Prostate gland (tissue), 2 donors: ENCODE measurements around the gene MAP1LC3B2. TPM values are rescaled to one million over a fixed set of nuclear protein-coding genes. Genes with fewer than 3 reads are reported as not detected.

Experiments
- DNase-seq: peaks from one replicate; pipeline ENCODE4 v3.0.0-alpha.2; 2019; ENCODE audit warnings: low spot score
- H3K27ac ChIP-seq, 2 donors: fragments of 200-600 bp; sonication (generic); 2 replicates each; pipeline ENCODE4 v1.5.1; 2017 to 2019
- H3K27me3 ChIP-seq: fragments of 200-600 bp; sonication (generic); replicated peaks from 2 replicates; pipeline ENCODE4 v1.5.1; 2019; ENCODE audit not compliant: insufficient read depth
- H3K36me3 ChIP-seq, 2 donors: fragments of 200-600 bp; sonication (generic); 1 replicate in 1 of 2; 2 replicates in 1 of 2; pipeline versions ENCODE4 v1.5.1 to v1.8.1; 2017 to 2019
- H3K4me1 ChIP-seq: fragments of 200-600 bp; sonication (generic); replicated peaks from 2 replicates; pipeline ENCODE4 v1.5.1; 2019
- H3K4me3 ChIP-seq, 2 donors: fragments of 200-600 bp; sonication (generic); 2 replicates each; pipeline ENCODE4 v1.5.1; 2017 to 2019
- H3K9me3 ChIP-seq: fragments of 200-600 bp; sonication (generic); 2 replicates; pipeline ENCODE4 v1.5.1; 2017
- POLR2A ChIP-seq: fragments of 450-650 bp; IDR thresholded peaks from one replicate; pipeline ENCODE4 v1.6.1; 2016; ENCODE audit warnings: antibody characterized with exemption, mild to moderate bottlenecking
- POLR2AphosphoS5 ChIP-seq: sonication (generic); formaldehyde crosslinking; IDR thresholded peaks from one replicate; pipeline ENCODE4 v1.6.1; 2017; ENCODE audit warnings: antibody characterized with exemption
- WGBS: methylation state at CpG from one replicate; pipeline ENCODE4 v1.1.5; 2018; 5-methylcytosine and 5-hydroxymethylcytosine counted together
- intact Hi-C: fragments of 100-400 bp; cut with DNase I; formaldehyde crosslinking; loops from one replicate; pipeline ENCODE4 v1.14.2; 2022
- total RNA-seq, 2 donors: library from RNA; depleted of rRNA; stranded (reverse); fragments of >200 nt; gene quantifications; one replicate each; pipeline ENCODE4 v1.1.0, GENCODE V29; 2016
- TF ChIP-seq, protein P1 (sequence below), 4 experiments: fragments of 200-600 bp in 2 of 4; fragments of 450-650 bp in 2 of 4; sonication (generic) in 2 of 4; IDR thresholded peaks; 1 replicate in 3 of 4; 2 replicates in 1 of 4; pipeline ENCODE4 v1.5.1; 2016 to 2019; ENCODE audit warnings: antibody characterized with exemption in 4 of 4, mild to moderate bottlenecking in 2 of 4, moderate library complexity in 2 of 4

The MAP1LC3B2 gene
- total RNA-seq, 2 donors from 2014 or later, result 1.6 TPM; not detected in 1

DNA sequence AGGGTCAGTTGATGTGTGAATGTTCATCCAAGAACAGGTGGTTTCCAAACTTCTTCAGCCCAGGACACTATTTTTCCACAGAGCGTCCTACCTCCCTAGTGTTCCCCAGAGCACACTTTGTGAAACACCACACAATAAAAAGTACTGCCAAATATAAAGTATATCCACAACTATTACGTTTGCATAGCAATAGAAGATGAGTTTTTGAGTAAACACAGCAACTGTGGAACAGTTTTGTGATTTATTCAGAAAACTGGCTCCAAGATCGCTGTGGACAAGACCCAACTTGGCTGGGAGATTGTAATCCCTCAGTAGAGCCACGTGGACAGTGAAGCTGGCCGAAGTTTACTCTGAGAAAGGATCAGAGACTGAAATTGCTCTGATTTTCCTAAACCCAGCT lies 14.5 kb upstream of the MAP1LC3B2 start:
- H3K27me3 ChIP-seq, result no peaks in the 10 kb centered on the region
- no peak overlapping the region for H3K4me3 ChIP-seq
- no peak for TF ChIP-seq POLR2A
- TF ChIP-seq POLR2AphosphoS5, result peak; percentile 76
- TF ChIP-seq, protein P1, sequence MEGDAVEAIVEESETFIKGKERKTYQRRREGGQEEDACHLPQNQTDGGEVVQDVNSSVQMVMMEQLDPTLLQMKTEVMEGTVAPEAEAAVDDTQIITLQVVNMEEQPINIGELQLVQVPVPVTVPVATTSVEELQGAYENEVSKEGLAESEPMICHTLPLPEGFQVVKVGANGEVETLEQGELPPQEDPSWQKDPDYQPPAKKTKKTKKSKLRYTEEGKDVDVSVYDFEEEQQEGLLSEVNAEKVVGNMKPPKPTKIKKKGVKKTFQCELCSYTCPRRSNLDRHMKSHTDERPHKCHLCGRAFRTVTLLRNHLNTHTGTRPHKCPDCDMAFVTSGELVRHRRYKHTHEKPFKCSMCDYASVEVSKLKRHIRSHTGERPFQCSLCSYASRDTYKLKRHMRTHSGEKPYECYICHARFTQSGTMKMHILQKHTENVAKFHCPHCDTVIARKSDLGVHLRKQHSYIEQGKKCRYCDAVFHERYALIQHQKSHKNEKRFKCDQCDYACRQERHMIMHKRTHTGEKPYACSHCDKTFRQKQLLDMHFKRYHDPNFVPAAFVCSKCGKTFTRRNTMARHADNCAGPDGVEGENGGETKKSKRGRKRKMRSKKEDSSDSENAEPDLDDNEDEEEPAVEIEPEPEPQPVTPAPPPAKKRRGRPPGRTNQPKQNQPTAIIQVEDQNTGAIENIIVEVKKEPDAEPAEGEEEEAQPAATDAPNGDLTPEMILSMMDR (IDR thresholded peaks at IDR 0.05), result no peak
- peak; percentile 31 for DNase-seq
- no peaks in the 10 kb centered on the region for H3K9me3 ChIP-seq
- H3K27ac ChIP-seq, result no peak overlapping the region
- H3K4me1 ChIP-seq, result no peaks in the 10 kb centered on the region
- intact Hi-C loops, result no loop called here
- no peaks in the 10 kb centered on the region for H3K36me3 ChIP-seq
- 21% methylated on average over 5 of the region's 5 CpGs for WGBS

DNA sequence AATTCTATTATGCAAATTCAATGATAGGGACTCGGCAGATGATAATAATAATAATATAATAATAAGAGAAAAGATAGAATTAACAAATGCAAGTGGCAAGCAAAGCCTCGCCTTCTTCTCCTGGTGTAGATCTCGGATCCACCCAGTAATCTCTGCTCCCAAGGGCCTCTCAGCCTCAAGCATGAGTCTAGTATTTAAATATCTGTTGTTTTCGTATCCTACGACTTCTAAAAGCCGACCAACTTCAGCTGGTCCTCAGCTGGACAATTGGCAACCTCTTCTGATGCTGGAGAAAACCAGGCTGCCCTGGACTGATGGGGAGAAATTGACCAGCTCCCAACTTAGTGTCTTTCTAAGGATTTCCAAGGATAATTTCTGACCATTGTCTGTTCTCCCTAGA lies 14.0 kb upstream of the MAP1LC3B2 start:
- no peak for TF ChIP-seq POLR2A
- no peak for TF ChIP-seq POLR2AphosphoS5
- TF ChIP-seq, protein P1 (IDR thresholded peaks at IDR 0.05), result no peak
- intact Hi-C loops, result no loop called here
- H3K27me3 ChIP-seq, result no peaks in the 10 kb centered on the region
- H3K36me3 ChIP-seq, result no peaks in the 10 kb centered on the region
- H3K27ac ChIP-seq, result no peak overlapping the region
- H3K4me3 ChIP-seq, result no peak overlapping the region
- no peaks in the 10 kb centered on the region for H3K9me3 ChIP-seq
- DNase-seq, result no peak
- no peaks in the 10 kb centered on the region for H3K4me1 ChIP-seq
- WGBS, result 65% methylated on average over 6 of the region's 6 CpGs

DNA sequence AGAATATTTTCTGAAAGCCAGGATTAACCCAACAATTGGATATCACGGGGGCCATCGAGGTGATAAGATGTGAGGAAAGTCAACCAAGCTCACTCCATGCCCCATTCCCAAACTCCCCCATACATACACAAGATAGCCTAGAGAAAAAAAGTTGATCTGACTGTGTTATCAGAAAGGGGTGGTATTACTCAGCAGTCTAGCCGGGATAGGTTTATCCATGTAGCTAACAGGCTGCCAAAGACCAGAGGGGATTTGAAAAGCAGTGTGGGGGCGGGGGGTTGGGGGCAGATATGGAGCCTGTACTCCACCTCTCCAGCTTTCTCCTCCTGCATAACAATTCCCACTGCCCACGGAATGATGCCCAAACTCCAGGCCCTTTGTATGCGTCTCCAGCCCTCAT lies 13.2 kb upstream of the MAP1LC3B2 start:
- DNase-seq, result no peak
- H3K4me1 ChIP-seq, result no peaks in the 10 kb centered on the region
- intact Hi-C loops, result no loop called here
- WGBS, result 93% methylated on average over 6 of the region's 6 CpGs
- H3K9me3 ChIP-seq, result no peaks in the 10 kb centered on the region
- H3K36me3 ChIP-seq, result no peaks in the 10 kb centered on the region
- no peaks in the 10 kb centered on the region for H3K27me3 ChIP-seq
- TF ChIP-seq POLR2A, result no peak
- TF ChIP-seq, protein P1 (IDR thresholded peaks at IDR 0.05), result no peak
- no peak for TF ChIP-seq POLR2AphosphoS5
- no peak overlapping the region for H3K4me3 ChIP-seq
- no peak overlapping the region for H3K27ac ChIP-seq

DNA sequence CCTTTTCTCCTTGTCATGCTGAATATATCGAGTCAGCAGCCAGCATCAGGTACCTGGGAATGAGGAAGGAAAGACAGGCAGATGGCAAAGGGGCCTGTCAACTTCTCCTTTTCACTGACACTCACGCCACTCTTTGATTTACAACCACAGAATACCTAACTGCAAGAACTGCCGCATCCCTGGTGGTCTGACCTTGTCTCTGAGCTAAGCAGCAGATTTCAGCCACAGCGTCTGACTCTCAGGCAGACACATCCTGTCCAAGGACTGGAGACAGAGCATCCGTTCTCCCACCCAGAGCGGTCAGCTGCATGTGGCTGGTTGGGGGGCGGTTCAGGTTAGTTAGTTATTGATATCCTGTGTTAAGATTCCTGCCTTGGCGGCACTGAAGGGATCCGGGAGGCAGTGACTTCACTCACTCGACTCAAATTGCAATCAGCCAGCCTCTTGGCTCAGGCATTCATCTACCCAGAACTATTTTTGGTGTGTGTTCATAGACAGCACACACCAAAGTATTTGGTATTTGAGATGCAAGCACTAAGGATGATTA lies 11.2 kb upstream of the MAP1LC3B2 start:
- H3K4me1 ChIP-seq, result no peaks in the 10 kb centered on the region
- no peaks in the 10 kb centered on the region for H3K36me3 ChIP-seq
- TF ChIP-seq, protein P1 (IDR thresholded peaks at IDR 0.05), result no peak
- TF ChIP-seq POLR2AphosphoS5 (no peak), POLR2A (no peak)
- H3K27ac ChIP-seq, result no peak overlapping the region
- H3K9me3 ChIP-seq, result no peaks in the 10 kb centered on the region
- no peak for DNase-seq
- H3K4me3 ChIP-seq, result no peak overlapping the region
- 41% methylated on average over 10 of the region's 10 CpGs for WGBS
- intact Hi-C loops, result no loop called here
- no peaks in the 10 kb centered on the region for H3K27me3 ChIP-seq

DNA sequence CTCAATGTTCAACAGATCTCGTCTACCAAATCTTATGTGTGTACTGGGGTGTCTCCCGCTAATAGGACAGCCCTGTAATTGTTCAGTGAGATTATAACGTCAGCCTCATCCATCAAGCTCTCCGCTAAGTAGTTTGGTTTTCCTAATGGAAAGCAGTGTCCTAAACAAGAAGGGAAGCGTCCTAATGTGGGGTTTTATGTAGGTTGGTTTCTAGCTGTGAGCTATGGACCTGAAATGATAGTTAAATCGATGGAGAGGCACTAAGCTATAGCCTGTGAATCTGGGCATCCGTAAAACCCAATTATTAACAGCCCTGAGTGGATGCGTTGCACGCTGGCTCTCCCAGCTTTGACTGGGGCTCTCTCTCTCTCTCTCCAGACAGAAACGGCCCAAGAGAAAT lies 9.2 kb upstream of the MAP1LC3B2 start:
- Histone ChIP-seq H3K36me3 (no peaks in the 10 kb centered on the region), H3K27ac (no peak overlapping the region), H3K4me3 (no peak overlapping the region), H3K27me3 (no peaks in the 10 kb centered on the region), H3K4me1 (no peaks in the 10 kb centered on the region), H3K9me3 (no peaks in the 10 kb centered on the region)
- TF ChIP-seq, protein P1 (IDR thresholded peaks at IDR 0.05), result no peak
- DNase-seq, result no peak
- intact Hi-C loops, result no loop called here
- 86% methylated on average over 10 of the region's 10 CpGs for WGBS
